GM12801 (cell line): Measurements from ENCODE around the gene ERCC2.

Experiments used
- CTCF ChIP-seq: IDR thresholded peaks from one replicate; pipeline ENCODE4 v1.5.1; 2011; ENCODE audit warnings: control low read depth; ENCODE audit not compliant: insufficient read length; ENCODE audit errors: extremely low read depth

The ERCC2 gene

GRCh38 chr19:45302416-45302815 is 68.0 kb downstream of the ERCC2 start:
- no peak for TF ChIP-seq CTCF
